SKM-1 (cell line): ENCODE results near the gene GINS2.

Source experiments
- DNase-seq: peaks from one replicate; lab custom pipeline; 2025; ENCODE audit not compliant: unreplicated experiment; lab: John Stamatoyannopoulos, UW

GINS2 gene

DNA sequence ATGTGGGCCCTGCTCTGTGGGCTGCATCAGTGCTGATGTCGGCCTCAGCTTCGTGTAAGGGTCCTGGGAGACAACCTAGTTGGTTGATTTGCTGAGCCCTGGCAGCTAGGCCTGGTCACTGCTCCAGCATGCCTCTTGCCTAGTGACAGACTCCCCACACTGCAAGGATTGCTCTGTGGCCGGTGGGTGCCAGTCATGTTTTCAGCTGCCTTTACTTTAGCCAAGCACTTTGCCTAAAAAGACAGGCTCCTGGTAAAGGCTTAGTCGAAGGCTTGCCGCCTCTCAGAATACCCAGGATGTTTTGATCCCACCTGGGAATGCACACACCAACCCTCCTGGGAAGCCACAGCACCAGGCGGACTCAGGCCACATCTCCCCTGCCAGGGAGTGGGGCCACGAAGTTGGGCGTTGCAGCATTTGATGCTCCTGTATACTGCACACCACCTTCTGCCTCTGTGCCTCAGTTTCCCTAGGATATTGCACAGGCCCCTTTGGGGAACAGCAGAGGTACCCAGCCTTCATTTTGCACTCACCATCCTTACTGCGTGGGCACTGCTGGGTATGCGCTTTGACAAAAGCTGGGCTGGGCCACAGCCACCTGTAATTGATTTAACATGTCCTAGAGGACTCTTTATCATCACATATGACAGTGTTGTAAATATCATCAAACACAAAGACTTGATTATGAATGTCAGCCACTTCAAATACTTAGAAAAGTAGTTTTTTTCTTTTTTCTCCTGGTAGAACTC is 19.9 kb downstream of the GINS2 start:
- no peak for DNase-seq

DNA sequence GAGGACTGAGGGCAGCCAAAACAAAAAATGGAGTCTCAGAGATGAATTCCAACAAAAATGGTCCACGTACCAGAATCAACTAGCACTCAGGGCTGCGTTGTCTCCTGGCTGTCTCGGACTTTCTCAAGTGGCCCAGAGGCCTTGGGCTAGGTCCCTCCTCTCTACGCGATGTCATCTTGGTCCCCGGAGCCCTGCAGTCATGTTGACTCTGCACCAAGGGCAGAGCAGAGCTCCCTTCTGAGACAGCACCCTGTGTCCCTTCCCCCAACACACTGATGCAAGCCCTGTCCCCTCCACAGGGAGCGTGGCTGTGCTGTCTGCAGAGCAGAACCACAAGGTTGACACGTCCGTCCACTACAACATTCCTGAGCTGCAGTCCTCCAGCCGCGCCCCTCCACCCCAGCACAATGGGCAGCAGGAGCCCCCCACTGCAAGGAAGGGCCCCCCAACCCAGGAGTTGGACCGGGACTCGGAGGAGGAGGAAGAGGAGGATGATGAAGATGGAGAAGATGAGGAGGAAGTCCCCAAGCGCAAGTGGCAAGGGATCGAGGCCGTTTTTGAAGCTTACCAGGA is 20.8 kb downstream of the GINS2 start:
- DNase-seq: no peak

DNA sequence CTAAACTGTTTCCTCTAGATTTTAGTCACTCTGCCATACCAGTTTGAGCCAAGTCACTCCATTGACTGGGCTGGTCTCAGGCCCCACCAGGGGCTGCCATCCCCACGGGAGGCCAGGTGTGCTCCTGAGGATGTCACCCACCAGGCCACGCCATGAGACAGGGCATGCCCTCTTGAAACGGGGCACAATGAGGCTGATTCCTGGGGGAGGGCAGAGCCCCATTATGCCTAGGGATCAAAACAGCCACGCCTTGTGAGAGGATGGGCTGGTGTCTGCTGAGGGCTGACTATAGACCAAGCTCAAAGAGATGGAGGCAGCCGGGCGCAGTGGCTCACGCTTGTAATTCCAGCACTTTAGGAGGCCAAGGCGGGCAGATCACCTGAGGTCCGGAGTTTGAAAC is 21.5 kb downstream of the GINS2 start:
- DNase-seq: no peak

DNA sequence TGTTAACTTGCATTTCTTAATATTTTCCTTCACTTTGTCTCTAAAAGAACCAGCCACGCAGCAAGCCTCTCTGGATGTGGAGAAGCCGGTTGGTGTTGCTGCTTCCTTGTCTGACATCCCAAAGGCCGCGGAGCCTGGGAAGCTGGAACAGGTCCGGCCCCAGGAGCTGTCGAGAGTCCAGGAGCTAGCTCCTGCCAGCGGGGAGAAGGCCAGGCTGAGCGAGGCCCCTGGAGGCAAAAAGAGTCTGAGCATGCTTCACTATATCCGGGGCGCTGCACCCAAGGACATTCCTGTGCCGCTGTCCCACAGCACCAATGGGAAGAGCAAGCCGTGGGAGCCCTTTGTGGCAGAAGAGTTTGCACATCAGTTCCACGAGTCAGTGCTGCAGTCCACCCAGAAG is 22.8 kb downstream of the GINS2 start:
- no peak for DNase-seq

DNA sequence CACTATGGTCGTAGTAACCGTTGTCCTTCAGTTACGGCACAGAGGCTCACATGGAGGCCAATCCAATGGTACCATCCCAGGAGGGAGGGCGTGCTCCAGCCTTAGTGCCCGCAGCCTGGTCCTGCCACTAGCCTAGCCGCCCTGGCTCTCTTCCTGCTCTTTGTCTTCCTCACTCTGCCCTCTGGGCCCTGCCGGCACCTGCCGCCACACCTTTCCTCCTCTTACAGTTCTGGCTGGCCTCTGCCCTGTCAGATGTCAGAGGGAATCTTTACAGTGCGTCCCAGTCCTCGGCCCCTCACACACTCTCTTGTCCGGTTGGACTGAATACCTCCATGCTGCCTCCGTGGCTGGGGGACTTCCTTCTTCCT is 23.4 kb downstream of the GINS2 start:
- DNase-seq: no peak

DNA sequence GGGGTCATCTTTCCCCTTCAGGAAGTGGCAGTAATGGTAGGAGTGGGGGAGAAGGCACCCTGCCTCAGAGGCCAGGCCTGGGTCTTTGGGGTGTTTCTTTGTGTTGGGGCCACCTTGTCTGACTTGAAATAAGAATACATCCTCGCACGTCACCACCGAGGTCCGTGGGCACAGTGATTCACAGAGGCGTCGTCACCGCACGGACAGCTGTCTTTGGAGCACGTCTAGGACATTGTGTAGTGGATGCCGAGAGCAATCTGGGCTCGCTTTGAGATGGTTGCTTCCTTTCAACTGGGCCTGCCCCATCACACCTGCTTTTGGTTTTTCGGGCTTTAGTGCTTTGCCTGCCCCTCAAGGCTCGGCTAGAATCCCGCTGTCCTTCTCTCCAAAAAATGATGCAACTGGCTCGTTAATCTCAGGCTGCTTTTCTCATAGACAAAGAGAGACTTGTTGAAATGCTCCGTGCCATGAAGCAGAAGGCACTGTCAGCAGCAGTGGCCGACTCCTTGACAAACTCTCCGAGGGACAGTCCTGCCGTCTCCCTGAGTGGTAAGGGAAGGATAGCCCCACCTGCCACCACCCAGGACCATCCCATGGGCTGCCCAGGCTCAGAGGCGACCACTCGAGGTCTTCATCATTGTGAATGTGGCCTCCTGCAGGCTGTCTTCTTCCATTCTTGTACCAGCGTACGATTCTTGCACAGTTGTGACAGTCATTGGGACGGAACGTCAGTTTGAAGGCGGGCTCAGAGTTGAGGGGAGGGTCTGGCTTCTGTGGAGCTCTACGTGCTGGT is 24.0 kb downstream of the GINS2 start:
- no peak for DNase-seq

DNA sequence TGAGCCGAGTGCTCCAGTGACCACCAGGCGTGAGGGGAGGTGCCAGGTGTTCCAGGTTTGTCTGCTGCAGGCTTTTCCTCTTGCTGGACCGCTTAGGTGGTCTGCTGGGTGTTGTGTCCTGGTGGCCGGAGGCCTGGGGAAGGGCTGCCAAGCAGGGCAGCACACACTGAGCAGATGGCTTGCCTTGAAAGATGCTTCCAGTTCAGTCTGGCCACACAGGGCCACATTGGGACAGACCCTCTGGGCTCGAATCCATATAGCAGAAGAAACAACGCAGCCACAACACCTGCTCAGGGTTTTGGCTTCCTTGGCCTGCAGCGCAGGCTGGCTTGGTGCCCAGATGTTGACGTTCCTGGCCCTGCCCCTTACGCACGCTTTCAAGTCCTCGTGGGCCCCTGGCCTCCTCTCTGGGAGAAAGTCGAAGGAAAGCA is 24.8 kb downstream of the GINS2 start:
- DNase-seq: no peak

DNA sequence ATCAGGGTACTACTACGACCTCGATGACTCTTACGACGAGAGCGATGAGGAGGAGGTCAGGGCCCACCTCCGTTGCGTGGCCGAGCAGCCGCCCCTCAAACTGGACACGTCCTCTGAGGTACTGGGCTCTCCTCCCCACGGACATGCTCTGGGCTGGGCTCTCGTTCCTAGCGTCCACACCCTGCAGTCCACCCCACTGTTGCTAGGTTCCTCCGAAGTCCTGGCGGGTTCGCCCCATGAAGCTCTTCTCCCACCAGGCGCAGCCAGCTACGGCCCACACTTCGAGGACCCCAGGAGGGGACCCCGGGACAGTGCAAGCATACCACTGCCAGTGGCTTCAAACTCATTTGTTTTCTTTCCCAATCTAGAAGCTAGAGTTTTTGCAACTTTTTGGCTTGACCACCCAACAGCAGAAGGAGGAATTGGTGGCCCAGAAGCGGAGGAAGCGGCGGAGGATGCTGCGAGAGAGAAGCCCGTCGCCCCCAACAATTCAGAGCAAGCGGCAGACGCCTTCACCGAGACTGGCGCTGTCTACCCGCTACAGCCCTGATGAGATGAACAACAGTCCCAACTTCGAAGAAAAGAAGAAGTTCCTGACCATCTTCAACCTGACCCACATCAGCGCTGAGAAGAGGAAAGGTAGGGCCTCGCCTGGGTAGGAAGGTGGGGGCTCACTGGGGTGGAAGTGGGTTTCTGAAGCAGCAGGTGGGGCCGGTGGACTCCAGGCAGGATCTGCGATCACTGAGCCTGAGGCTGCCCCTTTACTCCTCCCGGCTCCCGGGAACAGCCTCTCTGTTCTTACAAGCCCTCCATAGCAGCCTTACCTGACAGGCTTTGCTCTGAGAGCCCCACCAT is 25.6 kb downstream of the GINS2 start:
- DNase-seq: no peak

DNA sequence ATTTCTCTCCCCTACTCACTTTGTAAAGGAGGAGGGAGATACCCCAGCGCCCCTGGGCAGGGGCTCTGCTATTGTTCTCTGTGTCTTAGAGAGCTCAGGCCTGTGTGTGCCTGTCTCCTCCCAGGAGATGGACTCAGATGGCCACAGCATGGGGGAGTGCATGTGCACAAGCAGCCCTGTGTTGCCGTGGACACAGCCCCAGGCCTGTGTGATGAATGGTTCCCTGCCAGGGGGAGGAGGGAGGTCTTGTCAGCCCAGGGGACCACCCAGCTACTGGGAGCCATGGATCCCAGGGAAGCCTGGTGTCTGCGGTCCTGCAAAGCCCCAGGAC is 26.3 kb downstream of the GINS2 start:
- DNase-seq: no peak

DNA sequence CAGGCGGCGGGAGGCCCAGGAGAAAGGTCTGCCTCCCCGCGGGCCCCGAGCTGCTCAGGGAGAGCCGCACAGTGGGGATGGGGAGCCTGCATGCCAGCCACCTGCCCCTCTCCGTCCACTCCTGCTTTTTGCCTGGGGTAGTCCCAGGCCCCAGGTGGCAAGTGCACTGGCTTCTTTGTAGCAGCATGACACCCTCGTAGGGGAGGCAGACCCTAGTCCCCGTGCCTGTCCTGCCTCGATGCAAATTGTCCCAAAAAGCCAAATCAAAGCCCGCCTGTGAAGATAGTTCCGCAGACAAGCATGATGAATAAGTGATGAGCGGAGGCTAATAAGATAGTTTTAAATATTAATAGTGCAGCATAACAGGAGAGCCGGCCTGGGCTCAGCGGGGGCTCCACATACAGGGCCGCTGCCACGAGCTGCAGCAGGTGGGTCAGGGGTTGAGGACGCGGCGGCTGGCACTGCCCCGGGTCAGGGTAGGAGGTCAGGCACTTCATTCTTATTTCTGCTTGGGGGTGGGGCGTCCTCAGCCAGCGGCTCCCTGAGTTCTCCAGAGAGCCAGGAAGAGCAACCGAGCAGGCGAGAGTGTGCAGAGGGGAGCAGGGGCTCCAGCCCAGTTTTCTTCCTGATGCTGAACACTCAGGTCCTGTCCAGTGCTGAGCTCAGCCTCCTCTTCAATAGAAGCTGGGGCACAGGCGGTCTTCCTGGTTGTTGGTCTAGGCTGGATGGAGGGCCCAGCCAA is 26.8 kb downstream of the GINS2 start:
- no peak for DNase-seq

DNA sequence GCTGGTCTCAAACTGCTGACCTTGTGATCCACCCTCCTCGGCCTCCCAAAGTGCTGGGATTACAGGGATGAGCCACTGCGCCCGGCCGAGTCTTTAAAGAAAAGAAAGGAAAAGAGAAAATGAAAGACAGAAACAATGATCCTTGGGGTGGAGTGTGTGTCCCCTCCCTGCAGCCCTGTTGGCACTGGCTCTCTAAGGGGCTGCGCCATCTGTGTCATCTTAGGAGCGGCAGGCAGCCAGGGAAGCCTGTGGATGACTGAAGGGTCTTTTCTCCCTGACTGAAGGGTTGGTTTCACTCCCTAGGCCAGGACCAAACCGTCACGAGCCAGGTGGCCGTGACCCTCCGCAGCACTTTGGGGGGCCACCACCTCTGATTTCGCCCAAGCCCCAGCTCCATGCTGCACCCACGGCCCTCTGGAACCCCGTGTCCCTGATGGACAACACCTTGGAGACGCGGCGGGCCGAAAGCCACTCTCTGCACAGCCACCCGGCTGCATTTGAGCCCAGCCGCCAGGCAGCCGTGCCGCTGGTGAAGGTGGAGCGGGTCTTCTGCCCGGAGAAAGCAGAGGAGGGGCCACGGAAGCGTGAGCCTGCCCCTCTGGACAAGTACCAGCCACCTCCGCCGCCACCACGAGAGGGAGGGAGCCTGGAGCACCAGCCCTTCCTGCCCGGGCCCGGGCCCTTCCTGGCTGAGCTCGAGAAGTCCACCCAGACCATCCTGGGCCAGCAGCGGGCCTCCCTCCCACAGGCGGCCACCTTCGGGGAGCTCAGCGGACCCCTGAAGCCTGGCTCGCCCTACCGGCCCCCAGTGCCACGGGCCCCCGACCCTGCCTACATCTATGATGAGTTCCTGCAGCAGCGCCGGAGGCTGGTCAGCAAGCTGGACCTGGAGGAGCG is 27.7 kb downstream of the GINS2 start:
- no peak for DNase-seq

DNA sequence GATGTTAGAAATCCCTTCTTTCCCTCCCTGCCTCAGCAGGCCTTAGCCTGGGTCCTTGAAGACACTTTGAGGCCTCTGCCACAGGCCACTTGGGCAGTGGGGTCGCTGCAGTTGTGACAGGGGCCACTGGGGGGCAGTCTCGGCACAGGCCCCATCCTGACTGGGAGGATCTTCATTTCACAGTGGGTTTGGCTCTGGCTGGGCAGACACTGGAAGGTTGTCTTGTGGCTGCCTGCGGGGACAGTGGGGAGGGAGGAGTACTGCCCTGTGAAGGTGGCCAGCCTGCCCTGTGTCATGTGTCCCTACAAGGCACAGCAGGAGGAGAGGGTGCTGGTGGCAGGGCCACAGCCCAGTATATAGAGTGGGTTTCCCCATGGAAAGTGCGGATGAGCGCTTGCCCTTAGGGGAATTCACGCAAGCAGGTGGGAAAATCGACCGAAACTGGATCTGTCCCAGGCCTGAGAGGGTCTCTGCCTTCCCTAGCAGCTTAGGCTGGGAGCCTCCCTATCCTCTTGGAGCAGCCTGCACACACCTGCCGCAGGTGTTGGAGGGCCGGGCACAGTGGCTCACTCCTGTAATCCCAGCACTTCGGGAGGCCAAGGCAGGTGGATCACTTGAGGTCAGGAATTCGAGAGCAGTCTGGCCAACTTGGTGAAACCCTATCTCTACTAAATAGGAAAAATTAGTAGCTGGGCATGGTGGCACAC is 28.8 kb downstream of the GINS2 start:
- peak; percentile 23 for DNase-seq

DNA sequence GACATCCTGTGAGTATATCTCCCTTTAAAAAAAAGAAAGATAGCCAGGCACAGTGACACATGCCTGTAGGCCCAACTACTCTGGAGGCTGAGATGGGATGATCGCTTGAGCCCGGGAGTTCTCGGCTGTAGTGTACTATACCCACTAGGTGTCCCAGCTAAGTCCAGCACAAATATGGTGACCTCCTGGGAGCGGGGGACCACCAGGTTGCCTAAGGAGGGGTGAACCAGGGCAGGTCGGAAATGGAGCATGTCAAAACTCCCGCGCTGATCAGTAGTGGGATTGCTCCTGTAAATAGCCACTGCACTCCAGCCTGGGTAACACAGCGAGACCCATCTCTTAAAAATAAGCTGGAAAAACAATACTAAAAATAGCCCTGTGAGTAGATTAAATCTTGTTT is 29.4 kb downstream of the GINS2 start:
- no peak for DNase-seq

DNA sequence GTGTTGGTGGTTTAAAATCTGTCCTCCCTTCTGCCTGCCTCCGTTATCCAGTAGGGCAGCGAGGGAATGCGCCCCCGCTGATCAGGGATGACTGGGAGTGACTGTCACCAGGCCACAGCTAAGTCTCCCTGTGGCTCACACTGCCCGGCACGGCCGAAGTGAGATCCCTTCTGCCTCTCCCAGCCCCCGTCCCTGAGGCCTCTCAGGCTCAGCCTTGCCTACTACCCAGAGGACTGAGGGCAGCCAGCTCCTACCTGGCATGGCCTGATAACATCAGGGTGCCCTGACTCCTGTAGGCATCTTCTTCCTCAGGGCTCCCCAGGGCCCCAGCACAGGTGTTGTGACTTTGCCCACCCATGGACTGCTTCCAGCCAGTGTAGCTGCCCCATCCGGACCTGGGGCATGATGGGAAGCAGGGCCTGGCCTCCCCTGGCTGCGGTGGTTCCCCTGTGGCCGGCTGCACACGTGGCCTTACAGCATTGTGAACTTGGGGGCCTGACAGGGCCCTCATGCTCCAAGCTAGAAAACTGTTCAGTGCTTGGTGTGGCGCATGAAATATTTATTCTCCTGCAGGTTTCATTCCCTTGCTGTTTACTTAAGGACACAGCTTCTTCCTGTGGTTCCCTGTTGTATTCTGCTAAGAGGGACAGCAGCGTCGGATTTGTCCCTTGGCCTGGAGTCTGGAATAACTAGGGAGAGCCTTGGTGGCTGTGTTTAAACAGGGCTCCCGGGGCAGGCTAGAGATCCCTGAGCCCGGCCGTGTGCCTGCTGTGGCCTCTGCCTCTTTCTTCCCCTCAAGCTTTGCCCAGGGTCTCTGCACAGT is 30.0 kb downstream of the GINS2 start:
- no peak for DNase-seq

DNA sequence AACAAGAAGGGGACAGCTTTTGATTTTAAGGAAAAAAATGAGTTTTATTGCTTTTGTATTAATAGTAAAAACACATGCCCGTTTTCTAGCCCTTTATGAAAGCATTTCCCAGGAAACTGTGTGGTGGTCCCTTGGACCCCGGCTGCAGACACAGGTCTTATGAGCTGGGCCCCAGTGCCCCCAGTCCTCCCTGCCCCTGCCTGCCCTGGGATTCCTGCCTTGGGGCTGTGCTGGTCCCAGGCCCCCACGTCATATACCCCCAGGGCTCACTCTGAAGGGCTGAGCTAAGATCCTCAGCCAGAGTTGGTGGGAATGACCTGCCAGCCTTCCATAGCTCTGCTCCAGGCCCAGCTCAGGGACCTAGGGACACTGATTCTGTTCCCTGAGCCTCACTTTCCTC is 30.8 kb downstream of the GINS2 start:
- DNase-seq: no peak

DNA sequence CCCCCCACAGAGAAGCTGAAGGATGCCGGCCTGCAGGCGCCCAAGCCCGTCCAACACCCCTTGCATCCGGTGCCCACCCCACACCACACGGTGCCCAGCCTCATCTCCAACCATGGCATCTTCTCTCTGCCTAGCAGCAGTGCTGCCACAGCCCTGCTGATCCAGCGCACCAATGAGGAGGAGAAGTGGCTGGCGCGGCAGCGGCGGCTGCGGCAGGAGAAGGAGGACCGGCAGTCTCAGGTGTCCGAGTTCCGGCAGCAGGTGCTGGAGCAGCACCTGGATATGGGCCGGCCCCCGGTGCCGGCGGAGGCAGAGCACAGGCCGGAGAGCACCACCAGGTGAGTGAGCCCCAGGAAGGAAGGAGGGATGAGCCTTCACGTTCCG is 31.5 kb downstream of the GINS2 start:
- no peak for DNase-seq

DNA sequence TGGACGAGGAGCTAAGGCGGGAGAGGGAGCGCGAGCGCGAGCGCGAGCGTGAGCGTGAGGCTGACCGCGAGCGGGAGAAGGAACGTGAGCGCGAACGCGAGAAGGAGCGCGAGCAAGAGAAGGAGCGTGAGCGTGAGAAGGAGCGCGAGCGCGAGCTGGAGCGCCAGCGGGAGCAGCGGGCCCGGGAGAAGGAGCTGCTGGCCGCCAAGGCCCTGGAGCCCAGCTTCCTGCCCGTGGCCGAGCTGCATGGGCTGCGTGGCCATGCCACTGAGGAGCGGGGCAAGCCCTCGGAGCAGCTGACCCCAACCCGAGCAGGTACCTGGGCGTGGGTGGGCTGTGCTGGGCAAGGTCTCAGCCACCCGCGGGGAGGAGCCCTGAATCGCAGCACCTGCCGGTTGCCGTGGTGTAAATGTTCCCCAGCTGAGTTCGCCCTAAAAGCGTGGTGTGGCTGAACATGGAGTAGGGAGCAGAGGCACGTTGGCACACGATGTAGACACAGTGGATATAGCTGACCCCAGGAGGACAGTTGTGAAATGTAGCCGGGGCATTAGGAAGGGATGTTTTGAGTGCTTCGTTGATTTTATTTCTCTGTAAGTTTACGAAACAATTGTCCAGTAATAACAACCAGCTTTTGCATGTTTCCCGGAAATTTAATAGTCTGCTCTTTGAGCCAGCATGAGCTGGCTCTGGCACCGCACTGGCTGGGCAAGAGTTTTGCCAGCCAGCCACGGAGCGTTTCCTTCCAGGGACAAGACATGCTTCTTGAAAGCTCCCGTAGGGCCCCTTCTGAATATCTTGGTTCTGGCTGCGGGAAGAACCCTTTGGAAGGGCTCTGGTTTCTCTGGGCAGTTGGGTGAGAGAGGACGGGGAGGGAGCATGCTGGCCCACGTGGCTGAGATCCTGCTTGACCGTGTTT is 32.1 kb downstream of the GINS2 start:
- no peak for DNase-seq
